ACC112 (cell line): ENCODE data around the gene PRR3.

ENCODE experiments used
- H2AFZ ChIP-seq: fragments of 200-600 bp; sonication (generic); one replicate; pipeline ENCODE4 v1.6.0; 2017; ENCODE audit warnings: antibody characterized with exemption, low read length; ENCODE audit not compliant: unreplicated experiment
- H3K27ac ChIP-seq: fragments of 200-600 bp; sonication (generic); 2 replicates; pipeline ENCODE4 v1.5.1; 2014; ENCODE audit warnings: low read depth, mild to moderate bottlenecking, antibody characterized with exemption, low read length, moderate library complexity
- H3K27me3 ChIP-seq: fragments of 200-600 bp; sonication (generic); 2 replicates; pipeline ENCODE4 v1.6.1; 2014; ENCODE audit warnings: mild to moderate bottlenecking, antibody characterized with exemption, low read length, moderate library complexity, mixed read lengths; ENCODE audit not compliant: insufficient read depth
- H3K36me3 ChIP-seq: fragments of 200-600 bp; sonication (generic); 2 replicates; pipeline ENCODE4 v1.6.1; 2016; ENCODE audit warnings: mild to moderate bottlenecking, antibody characterized with exemption, low read length, moderate library complexity, mixed read lengths; ENCODE audit not compliant: insufficient read depth
- H3K4me1 ChIP-seq: fragments of 200-600 bp; sonication (generic); one replicate; pipeline ENCODE4 v1.6.1; 2016; ENCODE audit warnings: low read length, mixed read lengths; ENCODE audit not compliant: insufficient read depth, unreplicated experiment, control insufficient read depth
- H3K4me3 ChIP-seq: fragments of 200-600 bp; sonication (generic); 2 replicates; pipeline ENCODE4 v1.5.1; 2014; ENCODE audit warnings: mild to moderate bottlenecking, low read depth, low read length
- H3K79me2 ChIP-seq: fragments of 200-600 bp; sonication (generic); one replicate; pipeline ENCODE4 v1.6.0; 2016; ENCODE audit warnings: low read length; ENCODE audit not compliant: control insufficient read depth, unreplicated experiment, insufficient read depth

Gene PRR3

GRCh38 chr6:30541515-30542403, 15.3 kb upstream of the PRR3 start:
- Histone ChIP-seq H3K79me2 (no peaks in the 10 kb centered on the region), H2AFZ (no peak overlapping the region), H3K27me3 (no peaks in the 10 kb centered on the region), H3K27ac (no peak overlapping the region), H3K36me3 (no peaks in the 10 kb centered on the region), H3K4me1 (no peaks in the 10 kb centered on the region), H3K4me3 (peak overlapping the region; percentile 63)

- no peak overlapping the region for H3K27ac ChIP-seq
- H3K36me3 ChIP-seq = no peaks in the 10 kb centered on the region
- H3K79me2 ChIP-seq = no peaks in the 10 kb centered on the region
- no peak overlapping the region for H3K4me3 ChIP-seq
- no peak overlapping the region for H2AFZ ChIP-seq
- no peaks in the 10 kb centered on the region for H3K4me1 ChIP-seq
- H3K27me3 ChIP-seq = no peaks in the 10 kb centered on the region
Observed at GRCh38 chr6:30542404-30542725, 14.7 kb upstream of the PRR3 start.

GRCh38 chr6:30542915-30543314, 14.2 kb upstream of the PRR3 start:
- no peak overlapping the region for H3K27ac ChIP-seq

GRCh38 chr6:30543821-30544220, 13.3 kb upstream of the PRR3 start:
- H3K4me3 ChIP-seq = no peak overlapping the region
- no peaks in the 10 kb centered on the region for H3K27me3 ChIP-seq
- H3K27ac ChIP-seq = no peak overlapping the region
- H3K79me2 ChIP-seq = no peaks in the 10 kb centered on the region
- H3K36me3 ChIP-seq = no peaks in the 10 kb centered on the region
- no peak overlapping the region for H2AFZ ChIP-seq
- H3K4me1 ChIP-seq = peaks cover 5% of the 10 kb centered on the region

More at GRCh38 chr6:30542915-30543314, 14.2 kb upstream of the PRR3 start:
- no peak overlapping the region for H2AFZ ChIP-seq
- H3K4me1 ChIP-seq = no peaks in the 10 kb centered on the region
- H3K36me3 ChIP-seq = no peaks in the 10 kb centered on the region
- H3K79me2 ChIP-seq = no peaks in the 10 kb centered on the region
- H3K4me3 ChIP-seq = no peak overlapping the region
- no peaks in the 10 kb centered on the region for H3K27me3 ChIP-seq

GRCh38 chr6:30544666-30545272, 12.3 kb upstream of the PRR3 start:
- Histone ChIP-seq H2AFZ (no peak overlapping the region), H3K27me3 (no peaks in the 10 kb centered on the region), H3K27ac (no peak overlapping the region), H3K4me1 (peaks cover 5% of the 10 kb centered on the region), H3K4me3 (no peak overlapping the region), H3K79me2 (no peaks in the 10 kb centered on the region), H3K36me3 (no peaks in the 10 kb centered on the region)

- no peaks in the 10 kb centered on the region for H3K79me2 ChIP-seq
- no peaks in the 10 kb centered on the region for H3K36me3 ChIP-seq
- no peak overlapping the region for H3K27ac ChIP-seq
- H2AFZ ChIP-seq = no peak overlapping the region
- H3K4me1 ChIP-seq = peaks cover 5% of the 10 kb centered on the region
- H3K27me3 ChIP-seq = no peaks in the 10 kb centered on the region
- H3K4me3 ChIP-seq = no peak overlapping the region
Observed at GRCh38 chr6:30547454-30547853, 9.6 kb upstream of the PRR3 start.

- Histone ChIP-seq H2AFZ (no peak overlapping the region), H3K36me3 (no peaks in the 10 kb centered on the region)
Observed at GRCh38 chr6:30548375-30548774, 8.7 kb upstream of the PRR3 start.

GRCh38 chr6:30554404-30554803, 2.7 kb upstream of the PRR3 start:
- H3K36me3 ChIP-seq = peaks cover 8% of the 10 kb centered on the region; the same call in 1 of the 2 replicates
- peak overlapping the region; percentile 96 for H3K4me3 ChIP-seq
- peaks cover 37% of the 10 kb centered on the region for H3K79me2 ChIP-seq
- peaks cover 18% of the 10 kb centered on the region for H3K4me1 ChIP-seq
- H3K27ac ChIP-seq = no peak overlapping the region
- no peak overlapping the region for H2AFZ ChIP-seq
- H3K27me3 ChIP-seq = no peaks in the 10 kb centered on the region

More at GRCh38 chr6:30548375-30548774, 8.7 kb upstream of the PRR3 start:
- Histone ChIP-seq H3K27ac (peak overlapping the region; percentile 26; the same call in 1 of the 2 replicates), H3K4me1 (peaks cover 5% of the 10 kb centered on the region), H3K79me2 (no peaks in the 10 kb centered on the region), H3K27me3 (no peaks in the 10 kb centered on the region), H3K4me3 (no peak overlapping the region)

- Histone ChIP-seq H3K4me1 (peaks cover 18% of the 10 kb centered on the region), H2AFZ (peak overlapping the region; percentile 69), H3K79me2 (peaks cover 37% of the 10 kb centered on the region), H3K36me3 (peaks cover 8% of the 10 kb centered on the region; the same call in 1 of the 2 replicates), H3K27me3 (no peaks in the 10 kb centered on the region), H3K4me3 (peak overlapping the region; percentile 96), H3K27ac (peak overlapping the region; percentile 91)
Observed at GRCh38 chr6:30554962-30555815, 1.9 kb upstream of the PRR3 start.

- Histone ChIP-seq H3K79me2 (peaks cover 37% of the 10 kb centered on the region), H3K27me3 (no peaks in the 10 kb centered on the region), H3K36me3 (peaks cover 8% of the 10 kb centered on the region; the same call in 1 of the 2 replicates), H2AFZ (peak overlapping the region; percentile 69), H3K4me3 (peak overlapping the region; percentile 96), H3K4me1 (peaks cover 18% of the 10 kb centered on the region), H3K27ac (peak overlapping the region; percentile 91)
Observed at GRCh38 chr6:30555816-30556065, 1.4 kb upstream of the PRR3 start.
